WTC11 (cell line): Measurements from ENCODE around the gene TMCC1. TPM values are rescaled to one million over a fixed set of nuclear protein-coding genes. Genes with fewer than 3 reads are reported as not detected.

Source experiments
- ATAC-seq: fragments of 200-7000 bp; cut with Tn5 transposase; 2 replicates; pipeline ENCODE4 v1.10.0; 2021; ENCODE audit warnings: mild to moderate bottlenecking, moderate library complexity
- CTCF ChIA-PET: fragments of 300-600 bp; sonication (Branson Sonifier 250); formaldehyde crosslinking; loops from one replicate; lab custom pipeline; 2021; ENCODE audit warnings: antibody characterized with exemption; lab: Charles Lee
- POLR2A ChIA-PET: fragments of 350-600 bp; sonication (Branson Sonifier 250); formaldehyde crosslinking; loops from one replicate; lab custom pipeline; 2021; ENCODE audit warnings: antibody characterized with exemption; lab: Charles Lee
- DNase-seq: peaks from one replicate; pipeline ENCODE4 v3.0.0; 2021; ENCODE audit warnings: low spot score
- H3K27ac Mint-ChIP-seq: 2 replicates; pipeline ENCODE4 v1.8.0; 2021; ENCODE audit warnings: mixed read lengths
- H3K27me3 Mint-ChIP-seq: 2 replicates; pipeline ENCODE4 v1.8.0; 2021; ENCODE audit warnings: low read depth, mild to moderate bottlenecking, moderate library complexity, mixed read lengths
- H3K36me3 Mint-ChIP-seq: 2 replicates; pipeline ENCODE4 v1.8.0; 2021; ENCODE audit warnings: mixed read lengths
- H3K4me1 Mint-ChIP-seq: 2 replicates; pipeline ENCODE4 v1.8.0; 2022; ENCODE audit warnings: mixed read lengths
- H3K4me3 Mint-ChIP-seq: 2 replicates; pipeline ENCODE4 v1.8.0; 2021; ENCODE audit warnings: mild to moderate bottlenecking, moderate library complexity, mixed read lengths
- H3K9me3 Mint-ChIP-seq: 2 replicates; pipeline ENCODE4 v1.8.0; 2021; ENCODE audit warnings: mixed read lengths
- ATF1 ChIP-seq: sonication (generic); formaldehyde crosslinking; IDR thresholded peaks from 2 replicates; pipeline ENCODE4 v1.8.1; 2023; ENCODE audit warnings: mild to moderate bottlenecking, moderate library complexity, missing genetic modification reagents
- CREB1 ChIP-seq: sonication (generic); formaldehyde crosslinking; IDR thresholded peaks from 2 replicates; pipeline ENCODE4 v1.8.0; 2023; ENCODE audit warnings: mild to moderate bottlenecking, missing genetic modification reagents
- FOXJ3 ChIP-seq: sonication (generic); formaldehyde crosslinking; IDR thresholded peaks from 2 replicates; pipeline ENCODE4 v1.9.0; 2021; ENCODE audit warnings: missing genetic modification reagents, mild to moderate bottlenecking, borderline replicate concordance
- GTF2I ChIP-seq: fragments of 250-450 bp; sonication (Bioruptor Pico); conservative IDR thresholded peaks from 2 replicates; pipeline ENCODE4 v1.4.0; 2021; ENCODE audit warnings: mild to moderate bottlenecking
- JAZF1 ChIP-seq: fragments of 250-450 bp; sonication (Bioruptor Pico); IDR thresholded peaks from 2 replicates; pipeline ENCODE4 v1.9.0; 2021; ENCODE audit warnings: moderate library complexity, mild to moderate bottlenecking, inconsistent platforms
- MXD4 ChIP-seq: fragments of 250-450 bp; sonication (Bioruptor Pico); IDR thresholded peaks from 2 replicates; pipeline ENCODE4 v1.8.0; 2021; ENCODE audit warnings: mild to moderate bottlenecking, moderate library complexity, borderline replicate concordance
- MYBL2 ChIP-seq: sonication (generic); formaldehyde crosslinking; IDR thresholded peaks from 2 replicates; pipeline ENCODE4 v1.8.1; 2023; ENCODE audit warnings: mild to moderate bottlenecking, moderate library complexity, missing genetic modification reagents
- NFATC4 ChIP-seq: fragments of 250-450 bp; sonication (Bioruptor Pico); IDR thresholded peaks from 2 replicates; pipeline ENCODE4 v1.9.0; 2021; ENCODE audit warnings: mild to moderate bottlenecking
- SMAD3 ChIP-seq: sonication (generic); formaldehyde crosslinking; IDR thresholded peaks from 2 replicates; pipeline ENCODE4 v1.8.0; 2022; ENCODE audit warnings: missing genetic modification reagents, mild to moderate bottlenecking, borderline replicate concordance
- SOX15 ChIP-seq: fragments of 250-450 bp; sonication (Bioruptor Pico); IDR thresholded peaks from 2 replicates; pipeline ENCODE4 v1.9.0; 2021; ENCODE audit warnings: mild to moderate bottlenecking
- TEAD1 ChIP-seq: sonication (generic); formaldehyde crosslinking; IDR thresholded peaks from 2 replicates; pipeline ENCODE4 v1.8.0; 2022; ENCODE audit warnings: mild to moderate bottlenecking, missing genetic modification reagents
- TP53 ChIP-seq: sonication (generic); formaldehyde crosslinking; IDR thresholded peaks from 2 replicates; pipeline ENCODE4 v1.8.1; 2023; ENCODE audit warnings: mild to moderate bottlenecking, missing genetic modification reagents
- ZBTB21 ChIP-seq: sonication (generic); formaldehyde crosslinking; IDR thresholded peaks from 2 replicates; pipeline ENCODE4 v1.8.1; 2023; ENCODE audit warnings: mild to moderate bottlenecking, missing genetic modification reagents, borderline replicate concordance
- ZNF532 ChIP-seq: fragments of 250-450 bp; sonication (Bioruptor Pico); IDR thresholded peaks from 2 replicates; pipeline ENCODE4 v1.9.0; 2021; ENCODE audit warnings: mild to moderate bottlenecking, borderline replicate concordance
- total RNA-seq: library from RNA; stranded (reverse); gene quantifications from 3 replicates; pipeline ENCODE4 v1.2.3, GENCODE V29; 2021
- TF ChIP-seq, protein P1 (sequence below): sonication (generic); formaldehyde crosslinking; conservative IDR thresholded peaks from 2 replicates; pipeline ENCODE4 v1.8.1; 2022; ENCODE audit warnings: mild to moderate bottlenecking, missing genetic modification reagents
- TF ChIP-seq, protein P2 (sequence below): sonication (generic); formaldehyde crosslinking; IDR thresholded peaks from 2 replicates; pipeline ENCODE4 v1.8.1; 2023; ENCODE audit warnings: mild to moderate bottlenecking, moderate library complexity, missing genetic modification reagents
- TF ChIP-seq, protein P3 (sequence below): sonication (generic); formaldehyde crosslinking; IDR thresholded peaks from 2 replicates; pipeline ENCODE4 v1.8.0; 2022; ENCODE audit warnings: mild to moderate bottlenecking, missing genetic modification reagents

Gene TMCC1
- total RNA-seq, 1 experiment from 2014 or later: 29.3 TPM

DNA sequence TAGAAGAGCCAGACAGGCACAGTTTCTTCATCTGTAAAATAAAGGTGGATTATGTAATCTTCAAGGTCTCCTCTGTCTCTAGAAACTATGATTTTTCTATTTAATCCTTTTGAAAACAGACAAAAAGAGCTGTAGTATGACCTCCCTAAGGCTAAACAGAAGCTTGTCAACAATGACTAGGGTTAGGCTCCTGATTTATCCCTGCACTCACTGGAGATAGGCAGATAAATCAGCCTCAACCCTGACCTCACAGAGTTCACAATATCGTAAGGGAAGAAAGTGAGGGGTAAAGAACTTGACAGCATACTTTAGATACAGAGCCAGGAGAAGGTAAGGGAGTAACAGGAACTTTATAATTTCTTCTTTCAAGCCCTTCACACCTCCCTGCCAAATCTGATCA lies 124.8 kb downstream of the TMCC1 start:
- H3K27ac Mint-ChIP-seq: peak overlapping the region; percentile 83
- H3K36me3 Mint-ChIP-seq: no peaks in the 10 kb centered on the region

DNA sequence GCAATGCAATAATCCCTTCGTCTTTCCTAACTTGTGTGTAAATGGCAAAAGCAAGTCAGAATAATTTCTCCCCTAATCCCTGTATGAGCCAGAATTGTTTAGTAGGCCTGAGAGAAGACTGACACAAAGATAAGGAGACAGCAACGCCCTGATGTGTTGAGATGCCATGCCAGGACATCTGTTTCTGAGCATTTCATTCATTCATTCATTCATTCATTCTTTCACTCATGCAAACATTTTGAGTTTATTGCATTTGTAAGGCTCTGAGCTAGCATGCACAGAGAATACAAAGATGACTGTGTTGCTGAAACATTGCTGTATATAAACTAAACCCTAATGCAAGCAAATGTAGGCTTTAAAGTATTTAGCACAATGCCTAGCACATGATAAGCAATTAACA lies 127.4 kb downstream of the TMCC1 start:
- Mint-ChIP-seq H3K4me1 (0 out of 2 replicates have a peak, but pooled peaks cover 2% of the 10 kb centered on the region), H3K9me3 (no peaks in the 10 kb centered on the region), H3K4me3 (no peak overlapping the region), H3K27me3 (no peaks in the 10 kb centered on the region), H3K27ac (no peak overlapping the region)
- ATAC-seq: no peak
- CTCF ChIA-PET: no interaction called here
- no peak for DNase-seq
- POLR2A ChIA-PET: interaction anchor here (0.5 kb wide), 1 partner anchor 122 kb away, joined by 4 read pairs; no protein-coding TSS in a partner anchor
- TF ChIP-seq SMAD3 (CRISPR knock-in tag) (no peak), FOXJ3 (CRISPR knock-in tag) (no peak), MXD4 (no peak), CREB1 (no peak), SOX15 (no peak), NFATC4 (CRISPR knock-in tag) (no peak), JAZF1 (CRISPR knock-in tag) (no peak), ZBTB21 (CRISPR knock-in tag) (no peak), TP53 (CRISPR knock-in tag) (no peak), TEAD1 (CRISPR knock-in tag) (no peak), ATF1 (CRISPR knock-in tag) (no peak), MYBL2 (no peak)
- TF ChIP-seq, protein P1, sequence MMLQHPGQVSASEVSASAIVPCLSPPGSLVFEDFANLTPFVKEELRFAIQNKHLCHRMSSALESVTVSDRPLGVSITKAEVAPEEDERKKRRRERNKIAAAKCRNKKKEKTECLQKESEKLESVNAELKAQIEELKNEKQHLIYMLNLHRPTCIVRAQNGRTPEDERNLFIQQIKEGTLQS (CRISPR knock-in tag): no peak
- TF ChIP-seq, protein P2, sequence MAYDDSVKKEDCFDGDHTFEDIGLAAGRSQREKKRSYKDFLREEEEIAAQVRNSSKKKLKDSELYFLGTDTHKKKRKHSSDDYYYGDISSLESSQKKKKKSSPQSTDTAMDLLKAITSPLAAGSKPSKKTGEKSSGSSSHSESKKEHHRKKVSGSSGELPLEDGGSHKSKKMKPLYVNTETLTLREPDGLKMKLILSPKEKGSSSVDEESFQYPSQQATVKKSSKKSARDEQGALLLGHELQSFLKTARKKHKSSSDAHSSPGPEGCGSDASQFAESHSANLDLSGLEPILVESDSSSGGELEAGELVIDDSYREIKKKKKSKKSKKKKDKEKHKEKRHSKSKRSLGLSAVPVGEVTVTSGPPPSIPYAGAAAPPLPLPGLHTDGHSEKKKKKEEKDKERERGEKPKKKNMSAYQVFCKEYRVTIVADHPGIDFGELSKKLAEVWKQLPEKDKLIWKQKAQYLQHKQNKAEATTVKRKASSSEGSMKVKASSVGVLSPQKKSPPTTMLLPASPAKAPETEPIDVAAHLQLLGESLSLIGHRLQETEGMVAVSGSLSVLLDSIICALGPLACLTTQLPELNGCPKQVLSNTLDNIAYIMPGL (CRISPR knock-in tag): no peak
- TF ChIP-seq, all 79 proteins: peak for 0
- 0 out of 2 replicates have a peak, but pooled peaks cover 3% of the 10 kb centered on the region for H3K36me3 Mint-ChIP-seq

More for the DNA sequence above, 124.8 kb downstream of the TMCC1 start:
- ChIA-PET POLR2A (no interaction called here), CTCF (no interaction called here)
- TF ChIP-seq GTF2I (CRISPR knock-in tag) (no peak), NFATC4 (CRISPR knock-in tag) (no peak), TEAD1 (CRISPR knock-in tag) (no peak), ZNF532 (CRISPR knock-in tag) (no peak)
- TF ChIP-seq, protein P3, sequence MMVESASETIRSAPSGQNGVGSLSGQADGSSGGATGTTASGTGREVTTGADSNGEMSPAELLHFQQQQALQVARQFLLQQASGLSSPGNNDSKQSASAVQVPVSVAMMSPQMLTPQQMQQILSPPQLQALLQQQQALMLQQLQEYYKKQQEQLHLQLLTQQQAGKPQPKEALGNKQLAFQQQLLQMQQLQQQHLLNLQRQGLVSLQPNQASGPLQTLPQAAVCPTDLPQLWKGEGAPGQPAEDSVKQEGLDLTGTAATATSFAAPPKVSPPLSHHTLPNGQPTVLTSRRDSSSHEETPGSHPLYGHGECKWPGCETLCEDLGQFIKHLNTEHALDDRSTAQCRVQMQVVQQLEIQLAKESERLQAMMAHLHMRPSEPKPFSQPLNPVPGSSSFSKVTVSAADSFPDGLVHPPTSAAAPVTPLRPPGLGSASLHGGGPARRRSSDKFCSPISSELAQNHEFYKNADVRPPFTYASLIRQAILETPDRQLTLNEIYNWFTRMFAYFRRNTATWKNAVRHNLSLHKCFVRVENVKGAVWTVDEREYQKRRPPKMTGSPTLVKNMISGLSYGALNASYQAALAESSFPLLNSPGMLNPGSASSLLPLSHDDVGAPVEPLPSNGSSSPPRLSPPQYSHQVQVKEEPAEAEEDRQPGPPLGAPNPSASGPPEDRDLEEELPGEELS (CRISPR knock-in tag): no peak
- Mint-ChIP-seq H3K4me1 (peaks cover 8% of the 10 kb centered on the region; the same call in 1 of the 2 replicates), H3K27me3 (no peaks in the 10 kb centered on the region), H3K9me3 (no peaks in the 10 kb centered on the region), H3K4me3 (no peak overlapping the region)
- no peak for DNase-seq
- no peak for ATAC-seq
